ENCODE measurements around the gene BRPF3. TPM values are rescaled to one million over a fixed set of nuclear protein-coding genes. Genes with fewer than 3 reads are reported as not detected.
"Not testable (repeated sequence)": the region's sequence is repeated elsewhere in the genome, so short reads cannot be mapped to it uniquely, and the experiment has no call there.

Gene BRPF3
- total RNA-seq, 1 donor from 2014 or later, result 6.3 TPM

DNA sequence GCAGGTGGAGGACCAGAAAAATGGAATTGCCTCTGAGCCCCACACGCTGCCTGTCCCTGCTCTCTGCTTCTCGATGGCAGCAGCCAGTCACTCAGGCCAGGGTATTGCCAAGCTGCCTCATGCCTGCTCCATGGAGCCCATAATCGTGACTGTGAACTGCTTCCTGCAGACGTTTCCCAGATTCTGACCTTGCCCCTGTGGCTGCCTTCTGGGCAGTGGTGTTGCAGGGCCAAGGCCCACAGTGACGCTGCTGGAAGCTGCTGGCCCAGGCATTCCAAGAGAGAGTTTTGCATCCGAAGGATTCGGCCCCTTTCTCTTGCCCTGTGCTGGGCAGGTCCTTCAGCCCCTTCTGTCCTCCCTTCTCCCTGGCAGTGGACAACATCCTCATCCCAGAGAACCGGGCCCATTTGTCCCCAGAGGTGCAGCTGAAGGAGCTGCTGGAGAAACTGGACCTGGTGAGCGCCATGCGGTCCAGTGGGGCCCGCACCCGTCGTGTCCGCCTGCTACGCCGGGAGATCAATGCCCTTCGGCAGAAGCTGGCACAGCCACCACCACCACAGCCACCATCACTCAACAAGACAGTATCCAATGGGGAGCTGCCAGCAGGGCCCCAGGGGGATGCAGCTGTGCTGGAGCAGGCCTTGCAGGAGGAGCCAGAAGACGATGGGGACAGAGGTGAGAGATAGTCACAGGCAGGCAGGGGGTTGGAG is 14.5 kb downstream of the BRPF3 start:
- FAIRE-seq (no peak), DNase-seq (ENCODE audit: low read depth) (no peak)
- TF ChIP-seq, protein P1, sequence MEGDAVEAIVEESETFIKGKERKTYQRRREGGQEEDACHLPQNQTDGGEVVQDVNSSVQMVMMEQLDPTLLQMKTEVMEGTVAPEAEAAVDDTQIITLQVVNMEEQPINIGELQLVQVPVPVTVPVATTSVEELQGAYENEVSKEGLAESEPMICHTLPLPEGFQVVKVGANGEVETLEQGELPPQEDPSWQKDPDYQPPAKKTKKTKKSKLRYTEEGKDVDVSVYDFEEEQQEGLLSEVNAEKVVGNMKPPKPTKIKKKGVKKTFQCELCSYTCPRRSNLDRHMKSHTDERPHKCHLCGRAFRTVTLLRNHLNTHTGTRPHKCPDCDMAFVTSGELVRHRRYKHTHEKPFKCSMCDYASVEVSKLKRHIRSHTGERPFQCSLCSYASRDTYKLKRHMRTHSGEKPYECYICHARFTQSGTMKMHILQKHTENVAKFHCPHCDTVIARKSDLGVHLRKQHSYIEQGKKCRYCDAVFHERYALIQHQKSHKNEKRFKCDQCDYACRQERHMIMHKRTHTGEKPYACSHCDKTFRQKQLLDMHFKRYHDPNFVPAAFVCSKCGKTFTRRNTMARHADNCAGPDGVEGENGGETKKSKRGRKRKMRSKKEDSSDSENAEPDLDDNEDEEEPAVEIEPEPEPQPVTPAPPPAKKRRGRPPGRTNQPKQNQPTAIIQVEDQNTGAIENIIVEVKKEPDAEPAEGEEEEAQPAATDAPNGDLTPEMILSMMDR (IDR thresholded peaks at IDR 0.05; ENCODE audit: insufficient read depth, low read length, severe bottlenecking), result no peak
- Histone ChIP-seq H3K27me3 (ENCODE audit: control insufficient read depth, insufficient read depth, low read length) (no peaks in the 10 kb centered on the region), H3K4me3 (ENCODE audit: low read depth, low read length) (no peak overlapping the region), H3K36me3 (ENCODE audit: control insufficient read depth, insufficient read depth, low read length) (peaks cover 14% of the 10 kb centered on the region)

DNA sequence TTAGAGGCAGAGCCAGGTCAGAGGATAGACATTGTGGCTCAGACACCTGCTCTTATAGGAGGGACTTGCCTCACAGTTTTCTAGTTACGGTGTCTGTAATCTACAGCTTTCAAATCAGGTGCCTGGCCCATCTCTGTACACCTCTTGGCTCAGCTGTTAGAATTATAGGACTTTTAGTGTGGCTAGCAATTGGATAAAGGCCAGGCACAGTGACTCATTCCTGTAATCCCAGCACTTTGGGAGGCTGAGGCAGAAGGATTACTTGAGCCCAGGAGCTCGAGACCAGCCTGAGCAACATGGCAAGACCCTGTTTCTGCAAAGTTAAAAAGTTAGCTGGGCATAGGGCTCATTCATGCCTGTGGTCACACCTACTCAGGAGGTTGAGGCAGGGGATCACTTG is 20.0 kb downstream of the BRPF3 start:
- TF ChIP-seq, protein P1 (IDR thresholded peaks at IDR 0.05; ENCODE audit: insufficient read depth, low read length, severe bottlenecking), result no peak
- Histone ChIP-seq H3K27me3 (ENCODE audit: control insufficient read depth, insufficient read depth, low read length) (no peaks in the 10 kb centered on the region), H3K36me3 (ENCODE audit: control insufficient read depth, insufficient read depth, low read length) (peaks cover 17% of the 10 kb centered on the region), H3K4me3 (ENCODE audit: low read depth, low read length) (no peak overlapping the region)
- FAIRE-seq (no peak), DNase-seq (ENCODE audit: low read depth) (peak; percentile 41)

DNA sequence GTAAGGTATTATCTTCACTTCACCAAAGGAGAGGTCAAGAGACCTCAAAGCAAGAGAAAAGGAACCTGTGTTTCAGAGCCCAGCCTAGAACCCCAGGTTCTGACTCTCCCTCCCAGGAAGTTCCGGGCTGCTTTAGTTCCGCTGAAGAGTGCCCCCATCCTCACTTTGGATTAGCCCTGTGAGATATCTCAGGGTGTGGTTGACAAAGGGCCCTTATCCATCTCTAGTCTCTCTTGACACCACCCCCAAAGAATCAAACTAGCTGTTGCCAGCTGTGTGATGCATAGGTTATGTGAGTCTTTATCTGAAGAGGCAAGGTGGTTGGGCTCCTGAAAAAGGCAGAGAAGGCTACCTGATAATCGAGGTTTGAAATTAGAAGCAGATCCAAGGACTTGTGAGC is 20.6 kb downstream of the BRPF3 start:
- H3K27me3 ChIP-seq (ENCODE audit: control insufficient read depth, insufficient read depth, low read length), result no peaks in the 10 kb centered on the region
- FAIRE-seq, result no peak
- H3K4me3 ChIP-seq (ENCODE audit: low read depth, low read length), result no peak overlapping the region
- no peak for DNase-seq (ENCODE audit: low read depth)
- TF ChIP-seq, protein P1 (IDR thresholded peaks at IDR 0.05; ENCODE audit: insufficient read depth, low read length, severe bottlenecking), result no peak
- H3K36me3 ChIP-seq (ENCODE audit: control insufficient read depth, insufficient read depth, low read length), result peaks cover 21% of the 10 kb centered on the region

DNA sequence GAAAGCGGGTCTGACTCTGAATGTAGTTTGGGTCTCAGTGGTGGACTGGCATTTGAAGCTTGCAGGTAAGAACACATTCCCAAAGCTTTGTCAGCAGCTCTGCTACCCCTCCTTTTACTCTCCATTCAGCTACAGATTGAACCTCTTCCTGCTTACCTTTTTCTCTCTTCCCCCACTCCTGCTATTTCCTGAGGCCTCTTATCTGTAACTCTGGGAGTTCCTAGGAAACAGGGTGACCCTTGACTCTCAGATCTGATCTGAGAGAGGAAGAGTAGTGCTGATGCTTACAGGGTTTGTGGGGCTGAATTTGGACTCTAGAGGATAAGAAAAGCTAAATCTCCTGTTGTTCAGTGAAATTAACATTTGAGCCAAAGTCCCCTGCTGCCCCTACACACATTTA is 21.4 kb downstream of the BRPF3 start:
- no peak for FAIRE-seq
- peaks cover 20% of the 10 kb centered on the region for H3K36me3 ChIP-seq (ENCODE audit: control insufficient read depth, insufficient read depth, low read length)
- no peak for DNase-seq (ENCODE audit: low read depth)
- H3K27me3 ChIP-seq (ENCODE audit: control insufficient read depth, insufficient read depth, low read length), result no peaks in the 10 kb centered on the region
- TF ChIP-seq, protein P1 (IDR thresholded peaks at IDR 0.05; ENCODE audit: insufficient read depth, low read length, severe bottlenecking), result no peak
- no peak overlapping the region for H3K4me3 ChIP-seq (ENCODE audit: low read depth, low read length)

DNA sequence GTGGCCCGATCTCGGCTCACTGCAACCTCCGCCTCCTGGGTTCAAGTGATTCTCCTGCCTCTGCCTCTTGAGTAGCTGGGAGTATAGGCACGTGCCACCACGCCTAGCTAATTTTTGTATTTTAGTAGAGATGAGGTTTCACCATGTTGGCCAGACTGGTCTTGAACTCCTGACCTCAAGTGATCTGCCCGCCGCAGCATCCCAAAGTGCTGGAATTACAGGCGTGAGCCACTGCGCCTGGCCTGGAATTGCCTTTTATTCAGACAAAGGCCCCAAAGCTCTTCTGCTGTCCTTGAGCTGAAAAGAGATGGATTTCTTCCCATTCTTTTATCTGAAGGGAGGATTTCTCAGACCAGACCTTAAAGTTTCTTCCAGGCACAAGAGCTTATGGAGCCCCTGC is 22.0 kb downstream of the BRPF3 start:
- H3K36me3 ChIP-seq (ENCODE audit: control insufficient read depth, insufficient read depth, low read length), result peaks cover 22% of the 10 kb centered on the region

DNA sequence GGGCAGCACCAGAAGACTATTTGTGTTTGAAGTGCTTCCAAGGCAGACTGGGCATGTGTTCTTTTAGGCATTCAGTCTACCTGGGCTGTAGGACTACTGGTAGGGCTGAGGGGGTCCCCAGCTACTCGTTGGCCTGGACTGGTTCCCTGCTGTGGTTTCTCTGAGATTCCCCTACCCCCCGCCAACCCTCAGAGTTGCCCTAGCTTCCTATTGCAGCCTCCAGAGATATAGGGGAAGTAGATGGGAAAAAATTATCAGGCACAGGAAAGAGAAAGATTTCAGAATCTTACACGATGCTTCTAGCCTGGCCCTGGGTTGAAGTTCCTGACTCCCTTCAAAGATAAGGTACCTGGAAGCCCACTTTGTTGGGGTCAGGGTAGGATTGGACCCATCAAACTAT is 22.5 kb downstream of the BRPF3 start:
- DNase-seq (ENCODE audit: low read depth) (no peak), FAIRE-seq (no peak)
- no peaks in the 10 kb centered on the region for H3K27me3 ChIP-seq (ENCODE audit: control insufficient read depth, insufficient read depth, low read length)

More for the DNA sequence above, 22.0 kb downstream of the BRPF3 start:
- FAIRE-seq; DNase-seq (ENCODE audit: low read depth); H3K4me3 ChIP-seq (ENCODE audit: low read depth, low read length); H3K27me3 ChIP-seq (ENCODE audit: control insufficient read depth, insufficient read depth, low read length): not testable (repeated sequence)

More for the DNA sequence above, 22.5 kb downstream of the BRPF3 start:
- TF ChIP-seq, protein P1 (IDR thresholded peaks at IDR 0.05; ENCODE audit: insufficient read depth, low read length, severe bottlenecking), result no peak
- Histone ChIP-seq H3K4me3 (ENCODE audit: low read depth, low read length) (no peak overlapping the region), H3K36me3 (ENCODE audit: control insufficient read depth, insufficient read depth, low read length) (peaks cover 21% of the 10 kb centered on the region)

Measured in bronchial epithelial cell (primary cell).